Lower lobe of right lung (tissue), 2 donors: Measurements from ENCODE around the gene UBE2V1. TPM values are rescaled to one million over a fixed set of nuclear protein-coding genes. Genes with fewer than 3 reads are reported as not detected.
"Not testable (repeated sequence)": the region's sequence is repeated elsewhere in the genome, so short reads cannot be mapped to it uniquely, and the experiment has no call there.

Experiments used
- ATAC-seq, 2 donors: fragments of 200-7000 bp; cut with Tn5 transposase; one replicate each; pipeline ENCODE4 v1.9.1; 2020 to 2022; ENCODE audit warnings: mild to moderate bottlenecking in 2 of 2, moderate library complexity in 2 of 2
- DNase-seq: peaks from one replicate; pipeline ENCODE4 v3.0.0-alpha.2; 2020
- H3K27ac ChIP-seq: fragments of 200-600 bp; one replicate; pipeline ENCODE4 v1.8.0; 2022
- H3K27me3 ChIP-seq: fragments of 200-600 bp; one replicate; pipeline ENCODE4 v1.8.0; 2022; ENCODE audit warnings: low read depth
- H3K36me3 ChIP-seq: fragments of 200-600 bp; one replicate; pipeline ENCODE4 v1.8.0; 2022; ENCODE audit warnings: mild to moderate bottlenecking
- H3K4me1 ChIP-seq: fragments of 200-600 bp; one replicate; pipeline ENCODE4 v1.8.0; 2022
- H3K4me3 ChIP-seq: fragments of 200-600 bp; one replicate; pipeline ENCODE4 v1.8.0; 2022; ENCODE audit warnings: mild to moderate bottlenecking
- H3K9me3 ChIP-seq: fragments of 200-600 bp; one replicate; pipeline ENCODE4 v1.8.0; 2022
- CTCF ChIP-seq: fragments of 200-600 bp; IDR thresholded peaks from one replicate; pipeline ENCODE4 v1.8.0; 2022; ENCODE audit warnings: antibody characterized with exemption, mild to moderate bottlenecking
- intact Hi-C: fragments of 100-400 bp; cut with DNase I; formaldehyde crosslinking; loops from one replicate; pipeline ENCODE4 v1.11.0; 2022
- long read RNA-seq: library from polyadenylated mRNA; unstranded; transcript quantifications from one replicate; pipeline ENCODE4 v2.0.0, GENCODE V29; 2021
- total RNA-seq: library from RNA; stranded (reverse); fragmentation: NEBNext Ultra II Directional; extraction: Animal tissue kit (Norgen Biotek cat#: 25700); gene quantifications from one replicate; pipeline ENCODE4 v1.2.1, GENCODE V29; 2021
- donor health status: DM: no; HTN: yes; CAD: no; lungs with severe emphysema.

Gene UBE2V1
- 83.4 TPM for total RNA-seq
- long read RNA-seq, transcript UBE2V1-203 (4 exons, 2,133 nt): major isoform, 99 of 118 reads
- long read RNA-seq, transcript UBE2V1-205 (3 exons, 1,983 nt): minor isoform, 10 of 118 reads
- long read RNA-seq, partial matches to known transcripts: 2 of 118 reads
- long read RNA-seq, other reads (novel, unspliced or antisense): 1 of 118 reads

- ATAC-seq: peak; percentile 93
- peaks cover 70% of the 10 kb centered on the region for H3K4me1 ChIP-seq
- peak within 1 kb of the TSS; percentile 94 for H3K27ac ChIP-seq
- H3K27me3 ChIP-seq: no peaks in the 10 kb centered on the region
- peak; percentile 34 for TF ChIP-seq CTCF
- H3K9me3 ChIP-seq: no peaks in the 10 kb centered on the region
- DNase-seq: peak; percentile 94
- H3K4me3 ChIP-seq: peak within 1 kb of the TSS; percentile 93
- peaks cover 5% of the 10 kb centered on the region for H3K36me3 ChIP-seq
- intact Hi-C loops: no loop called here
Observed at GRCh38 chr20:50112512-50113419, at the start of gene UBE2V1. Gene UBE2V1, minus strand, starts transcription at chr20:50113150. Its CDS starts 22 bp downstream, at chr20:50113128.

GRCh38 chr20:50161494-50161893, 48.5 kb upstream of the UBE2V1 start:
- ATAC-seq, H3K36me3 ChIP-seq, H3K27me3 ChIP-seq, DNase-seq, intact Hi-C loops, H3K9me3 ChIP-seq, H3K4me3 ChIP-seq, H3K27ac ChIP-seq: not testable (repeated sequence)
- H3K4me1 ChIP-seq: peaks cover 11% of the 10 kb centered on the region

- Histone ChIP-seq H3K9me3 (no peaks in the 10 kb centered on the region), H3K36me3 (peaks cover 1% of the 10 kb centered on the region), H3K4me3 (peak within 1 kb of the TSS; percentile 97), H3K4me1 (peaks cover 45% of the 10 kb centered on the region), H3K27ac (peak within 1 kb of the TSS; percentile 97), H3K27me3 (no peaks in the 10 kb centered on the region)
- peak; percentile 93 to 96 for ATAC-seq
- intact Hi-C loops: no loop called here
- TF ChIP-seq CTCF: no peak
- DNase-seq: peak; percentile 95
Observed at GRCh38 chr20:50153500-50154377, 40.8 kb upstream of the UBE2V1 start, which contains the start of gene PEDS1. Gene PEDS1, minus strand, starts transcription at chr20:50153723. Its CDS starts 86 bp downstream, at chr20:50153637.

- ATAC-seq: no peak
- Histone ChIP-seq H3K36me3 (peaks cover 7% of the 10 kb centered on the region), H3K9me3 (no peaks in the 10 kb centered on the region), H3K27me3 (no peaks in the 10 kb centered on the region), H3K27ac (peak overlapping the region; percentile 97), H3K4me3 (peak overlapping the region; percentile 97), H3K4me1 (peaks cover 51% of the 10 kb centered on the region)
- no peak for DNase-seq
- TF ChIP-seq CTCF: no peak
- intact Hi-C loops: no loop called here
Observed at GRCh38 chr20:50153153-50153499, 40.2 kb upstream of the UBE2V1 start.

- ATAC-seq (peak; percentile 23 to 55), DNase-seq (no peak)
- Histone ChIP-seq H3K27me3 (no peaks in the 10 kb centered on the region), H3K4me1 (peaks cover 56% of the 10 kb centered on the region), H3K9me3 (no peaks in the 10 kb centered on the region), H3K4me3 (peak overlapping the region; percentile 97), H3K27ac (peak overlapping the region; percentile 97), H3K36me3 (peaks cover 11% of the 10 kb centered on the region)
- TF ChIP-seq CTCF: peak; percentile 15
- intact Hi-C loops: no loop called here
Observed at GRCh38 chr20:50152394-50153152, 39.6 kb upstream of the UBE2V1 start.
